Stimulated activated CD4-positive, alpha-beta T cell treated with anti-CD3 and anti-CD28 coated beads, Interleukin-12 subunit alpha, Interleukin-12 subunit beta, amount 100 ng/mL, for 24 hours (primary cell): ENCODE results near the gene SDK2.

Source experiments
- DNase-seq, 2 experiments: peaks; one replicate each; pipeline ENCODE4 v3.0.0-alpha.2; 2020; ENCODE audit warnings: low read depth in 2 of 2

Gene SDK2

DNA sequence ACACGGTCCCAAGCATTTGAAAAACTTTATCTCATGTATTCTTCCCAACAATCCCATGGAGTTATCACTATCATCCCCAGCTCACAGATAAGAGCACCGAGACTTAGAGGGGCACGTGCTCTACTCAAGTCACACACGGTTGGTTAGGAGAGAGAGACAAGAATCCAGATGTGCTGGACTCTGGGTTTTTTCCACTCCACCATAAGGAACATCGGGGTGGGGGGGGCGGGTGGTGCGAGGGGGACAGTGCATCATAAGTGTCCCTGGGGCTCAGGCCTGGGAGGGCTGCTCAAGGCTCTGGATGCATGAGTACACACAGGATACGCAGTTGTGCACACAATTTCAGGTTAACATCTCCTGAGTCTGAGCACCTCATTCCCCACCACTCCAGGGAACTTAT is 339.8 kb downstream of the SDK2 start:
- DNase-seq = no peak

- DNase-seq = no peak
Measured at GRCh38 chr17:73302189-73302588, 342.1 kb downstream of the SDK2 start.

GRCh38 chr17:73301369-73301768 is 342.9 kb downstream of the SDK2 start:
- DNase-seq = no peak

- DNase-seq = no peak
Measured at GRCh38 chr17:73300392-73300791, 343.9 kb downstream of the SDK2 start.

DNA sequence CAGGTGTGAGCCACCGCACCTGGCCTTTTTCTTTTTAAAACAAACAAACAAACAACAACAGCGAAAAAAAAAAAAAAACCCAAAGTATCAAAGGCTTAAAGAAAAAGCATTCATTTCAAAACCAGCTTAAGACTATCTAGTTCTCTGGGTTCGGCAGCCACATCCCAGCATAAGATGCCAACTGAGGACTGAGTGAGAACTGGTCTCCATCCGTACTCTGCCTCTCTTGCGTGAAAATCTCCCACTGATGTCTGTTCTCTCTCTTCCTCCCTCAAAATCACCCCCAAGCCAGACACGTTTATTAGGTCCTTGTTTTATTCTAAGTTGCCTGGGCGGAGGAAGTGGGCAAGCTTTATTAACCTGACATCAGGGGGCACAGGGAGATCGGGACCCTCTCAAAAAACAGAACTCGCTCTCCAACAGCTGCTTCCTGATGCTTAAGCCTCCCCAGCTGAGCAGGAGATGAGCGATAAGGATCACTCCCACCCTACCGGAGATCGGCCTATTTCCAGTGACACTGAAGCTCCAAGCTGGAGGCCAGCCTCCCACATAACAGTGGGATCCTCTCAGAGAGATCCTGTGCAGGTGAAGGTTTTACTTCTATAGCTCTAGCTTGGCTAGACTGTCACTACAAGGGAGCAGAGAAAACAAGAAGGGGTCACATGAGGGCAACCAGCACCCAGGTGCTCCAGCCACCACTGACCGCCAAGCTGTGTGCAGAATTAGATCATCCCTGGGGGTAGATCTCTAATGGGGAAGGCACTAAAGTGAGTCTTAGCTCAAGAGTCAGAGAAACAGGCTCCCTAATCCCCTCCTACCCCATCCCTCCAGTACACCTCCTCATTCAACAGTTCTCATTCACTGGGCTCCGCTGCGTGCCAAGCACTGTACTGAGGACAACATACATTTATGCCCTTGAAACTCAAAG is 346.0 kb downstream of the SDK2 start:
- DNase-seq = no peak

DNA sequence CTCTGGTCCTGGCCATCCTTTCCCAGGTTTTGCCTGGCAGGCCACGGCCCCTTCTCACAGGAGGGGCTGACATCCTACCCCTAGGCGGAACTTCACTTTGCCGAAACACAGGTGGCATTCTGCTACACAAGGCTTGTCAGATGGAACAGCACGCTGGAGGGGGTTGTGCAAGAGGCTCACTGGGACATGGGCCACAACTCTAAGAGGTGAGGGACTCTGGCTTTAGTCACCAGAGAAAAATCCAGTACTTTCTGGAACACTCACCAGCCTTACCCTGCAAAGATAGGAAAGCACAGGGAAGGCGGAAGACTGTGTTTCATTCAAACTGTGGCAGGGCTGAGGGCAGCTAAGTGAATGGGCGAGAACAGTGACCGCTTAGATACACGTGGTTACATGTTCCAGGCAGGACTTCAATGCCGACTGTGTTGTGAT is 350.7 kb downstream of the SDK2 start:
- DNase-seq = no peak

DNA sequence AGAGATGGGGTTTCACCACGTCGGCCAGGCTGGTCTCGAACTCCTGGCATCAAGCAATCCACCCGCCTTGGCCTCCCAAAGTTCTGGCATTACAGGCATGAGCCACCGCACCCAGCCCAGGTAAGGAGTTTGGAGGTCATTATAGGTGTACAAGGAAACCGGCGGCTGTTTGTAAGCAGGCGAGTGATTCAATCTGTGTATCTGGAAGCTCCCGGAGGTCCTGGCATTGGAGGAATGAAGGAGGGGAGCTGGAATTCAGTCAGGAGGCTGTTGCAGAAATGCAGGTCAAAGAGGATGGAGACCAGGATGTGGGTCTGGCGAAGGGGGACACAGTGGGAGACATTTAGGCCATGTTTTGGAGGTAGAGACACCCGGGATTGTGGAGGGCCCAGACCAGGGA is 351.2 kb downstream of the SDK2 start:
- no peak for DNase-seq

DNA sequence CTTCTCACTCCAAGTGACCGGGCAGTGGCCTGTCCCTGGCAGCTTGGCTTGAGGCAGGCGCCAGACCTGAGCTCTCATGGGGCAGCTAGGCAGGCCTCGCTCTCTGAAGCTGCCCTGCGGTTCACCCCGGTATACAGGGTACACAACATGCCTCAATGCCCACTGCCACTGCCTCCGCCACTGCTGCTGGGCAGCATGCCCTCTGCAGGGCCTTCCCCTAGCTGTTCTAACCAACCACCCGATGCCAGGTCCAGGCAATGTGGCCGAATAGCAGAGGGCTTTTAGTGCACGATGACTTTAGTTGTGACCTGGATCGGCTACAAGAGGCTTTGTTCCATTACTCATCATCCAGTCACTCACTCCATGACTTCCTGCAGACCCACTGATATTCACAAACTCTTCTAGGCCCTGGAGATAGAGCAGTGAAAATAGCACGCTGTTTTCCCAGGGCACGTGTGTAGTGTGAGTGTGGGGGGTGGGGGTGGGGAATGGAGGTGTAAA is 352.2 kb downstream of the SDK2 start:
- DNase-seq = no peak

DNA sequence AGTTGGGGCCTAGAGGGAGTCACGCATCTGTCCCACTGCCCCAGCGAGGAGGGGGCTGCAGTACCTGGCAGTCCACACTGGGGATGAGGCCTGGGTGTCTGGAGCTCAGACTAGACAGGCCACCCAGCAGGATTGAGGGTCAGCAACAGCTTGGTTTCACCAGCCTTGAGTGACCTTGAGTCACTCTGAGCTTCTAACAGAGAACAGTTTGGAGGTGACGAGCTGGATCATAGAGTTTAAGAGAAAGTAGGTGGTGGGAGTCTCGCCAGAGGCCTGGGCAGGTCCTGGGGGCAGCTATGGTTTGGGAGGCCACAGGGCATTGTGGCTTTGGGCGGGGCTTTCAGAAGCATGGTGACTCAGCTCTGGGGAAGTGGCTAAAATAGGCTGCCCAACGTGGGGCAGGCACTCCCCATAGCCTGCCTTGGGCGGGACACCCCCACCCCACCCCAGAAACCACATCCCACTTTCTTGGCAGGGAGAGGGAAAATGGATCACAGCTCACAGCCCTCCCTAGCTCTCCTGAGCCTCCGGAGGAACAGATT is 352.9 kb downstream of the SDK2 start:
- DNase-seq = no peak

- DNase-seq = no peak
Measured at GRCh38 chr17:73290399-73291259, 353.6 kb downstream of the SDK2 start.

DNA sequence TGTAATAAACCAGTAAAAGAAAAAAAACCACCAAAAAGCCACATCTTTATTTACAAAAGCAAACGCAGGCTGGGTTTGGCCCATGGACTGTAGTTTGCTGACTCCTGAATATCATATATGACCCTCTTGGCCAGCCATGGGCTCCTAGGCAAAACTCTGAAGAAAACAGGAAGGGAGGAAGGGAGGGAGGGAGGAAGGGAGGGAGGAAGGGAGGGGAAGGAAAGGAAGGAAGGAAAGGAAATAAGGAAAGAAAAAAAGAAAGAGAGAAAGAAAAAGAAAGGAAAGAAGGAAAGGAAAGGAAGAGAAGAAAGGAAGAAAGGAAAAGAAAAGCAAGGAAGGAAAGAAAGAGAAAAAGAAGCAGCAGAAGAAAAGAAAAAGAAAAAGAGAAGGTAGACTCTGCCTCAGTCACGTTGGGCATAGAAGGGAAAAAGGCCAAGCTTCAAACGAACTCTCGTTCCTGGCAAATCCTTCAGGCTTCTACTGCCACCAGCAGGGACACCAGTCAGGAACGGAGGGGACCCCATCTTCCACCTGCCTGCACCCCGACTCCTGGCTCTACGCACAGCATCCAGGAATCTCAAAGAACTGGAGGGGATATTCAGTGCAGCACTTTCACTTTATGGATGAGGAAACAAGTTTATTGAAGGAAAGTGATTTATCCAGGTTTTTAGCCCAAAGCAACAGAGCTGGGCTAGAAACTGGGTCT is 354.5 kb downstream of the SDK2 start:
- DNase-seq = no peak

DNA sequence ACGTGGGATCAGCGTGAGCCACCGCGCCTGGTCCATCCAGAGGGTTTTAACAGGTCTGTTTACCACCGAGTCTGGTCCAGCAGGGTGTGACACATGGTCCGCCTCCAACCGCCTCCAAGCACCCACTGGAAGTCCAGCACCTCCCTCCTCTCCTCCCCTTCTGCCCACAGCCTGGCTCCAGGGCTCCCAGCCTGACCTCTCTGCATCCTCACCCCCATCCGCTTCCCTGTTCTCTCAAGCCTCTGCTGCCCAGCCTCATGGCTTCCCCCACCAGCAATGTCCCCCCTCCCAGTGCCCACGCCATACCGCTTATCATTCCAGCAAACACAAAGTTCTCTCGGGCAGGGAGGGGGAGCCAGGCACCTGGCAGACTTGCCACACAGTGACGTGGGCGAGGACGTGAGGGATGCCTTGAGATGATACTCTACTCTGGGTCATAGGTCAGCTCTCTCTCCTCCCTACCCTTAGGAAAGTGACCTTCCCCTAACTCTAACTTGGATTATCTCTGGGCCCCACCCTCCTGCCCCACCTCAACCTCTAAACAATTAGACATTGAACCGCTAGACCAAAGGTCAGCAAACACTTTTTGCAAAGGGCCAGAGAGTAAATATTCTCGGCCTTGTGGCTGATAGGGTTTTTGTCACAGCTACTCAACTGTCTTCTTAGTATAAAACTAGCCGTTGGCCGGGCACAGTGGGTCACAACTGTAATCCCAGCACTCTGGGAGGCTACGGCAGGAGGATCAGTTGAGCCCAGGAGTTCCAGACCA is 355.5 kb downstream of the SDK2 start:
- no peak for DNase-seq

- DNase-seq = no peak
Measured at GRCh38 chr17:73286863-73287296, 357.4 kb downstream of the SDK2 start.

DNA sequence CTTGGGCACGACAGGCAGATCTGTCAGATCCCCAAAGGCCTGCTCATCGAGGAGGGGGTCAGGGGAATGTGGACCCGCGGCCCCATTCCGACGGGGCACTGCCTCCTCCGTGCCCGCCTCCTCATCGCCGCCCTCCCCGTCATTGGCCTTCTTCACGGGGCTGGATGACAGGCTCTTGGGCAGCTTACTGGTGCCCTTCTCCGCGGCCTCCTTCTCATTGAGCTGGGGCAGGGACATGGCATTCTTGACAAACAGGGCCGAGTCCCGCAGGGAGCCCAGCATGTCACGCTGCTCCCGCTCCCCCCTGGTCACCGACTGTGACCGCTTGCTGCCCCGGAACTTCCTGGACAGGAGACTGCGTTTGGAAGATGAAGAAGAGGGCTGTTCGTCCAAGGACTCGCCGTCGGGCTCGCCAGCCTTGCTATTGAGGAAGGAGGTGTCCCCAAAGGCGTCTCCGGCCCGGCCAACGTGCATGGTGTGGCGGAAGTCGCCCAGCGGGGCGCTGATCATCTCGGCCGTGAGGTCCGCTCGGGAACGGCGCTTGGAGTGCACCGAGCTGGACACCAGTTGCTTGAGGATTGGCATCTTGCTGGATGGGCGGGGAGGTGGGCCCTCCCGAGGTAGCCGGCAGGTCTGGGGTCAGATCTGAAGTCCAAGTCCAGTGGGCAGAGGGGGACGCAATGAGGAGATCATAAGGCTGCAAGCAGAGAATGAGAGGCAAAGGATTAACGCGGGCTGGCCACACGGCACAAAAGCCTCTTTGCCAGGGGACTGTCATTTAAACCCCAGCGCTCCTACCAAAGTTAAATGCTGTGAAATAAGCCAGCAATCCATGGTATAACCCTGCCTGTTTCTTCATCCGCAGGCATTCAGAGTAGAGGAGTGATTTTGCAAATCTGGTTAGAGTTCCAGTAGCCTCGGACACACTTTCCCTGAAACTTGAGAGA is 358.1 kb downstream of the SDK2 start:
- no peak for DNase-seq

GRCh38 chr17:73285603-73285908 is 358.7 kb downstream of the SDK2 start:
- no peak for DNase-seq

DNA sequence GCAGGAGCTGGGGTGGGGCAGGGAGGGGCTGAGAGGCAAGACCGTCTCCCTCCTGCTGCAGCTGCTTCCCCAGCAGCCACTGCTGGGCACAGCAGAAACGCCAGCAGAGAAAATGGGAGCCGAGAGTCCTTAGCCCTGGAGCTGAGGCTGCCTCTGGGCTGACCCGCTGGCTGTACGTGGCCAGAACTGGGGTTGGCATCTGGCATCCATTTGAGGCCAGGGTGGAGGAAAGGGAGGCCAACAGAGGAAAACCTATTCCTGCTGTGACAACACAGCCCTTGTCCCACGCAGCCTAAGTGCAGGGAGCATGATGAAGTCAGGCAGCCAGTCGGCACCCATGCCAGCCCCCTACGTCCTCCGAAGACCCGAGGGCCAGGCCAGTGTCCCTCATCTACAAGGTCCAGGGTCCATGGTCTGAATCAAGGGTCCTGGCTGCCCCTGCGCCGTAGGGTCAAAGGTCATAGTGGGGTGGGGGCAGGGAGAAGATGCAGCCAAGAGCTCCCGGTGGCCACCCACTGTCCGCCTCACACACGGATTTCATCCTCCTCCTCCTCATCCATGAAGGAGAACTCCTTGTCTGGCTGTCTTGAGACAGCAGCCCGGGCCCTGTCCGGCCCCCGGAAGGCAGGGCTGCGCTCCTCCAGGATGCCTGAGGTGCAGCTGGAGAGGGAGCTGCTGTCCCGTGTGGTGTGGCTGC is 359.2 kb downstream of the SDK2 start:
- DNase-seq = no peak
